ENCODE results near the gene CCNJL. TPM values are rescaled to one million over a fixed set of nuclear protein-coding genes. Genes with fewer than 3 reads are reported as not detected.

The CCNJL gene
- total RNA-seq, 1 experiment from 2014 or later: 7.6 TPM

DNA sequence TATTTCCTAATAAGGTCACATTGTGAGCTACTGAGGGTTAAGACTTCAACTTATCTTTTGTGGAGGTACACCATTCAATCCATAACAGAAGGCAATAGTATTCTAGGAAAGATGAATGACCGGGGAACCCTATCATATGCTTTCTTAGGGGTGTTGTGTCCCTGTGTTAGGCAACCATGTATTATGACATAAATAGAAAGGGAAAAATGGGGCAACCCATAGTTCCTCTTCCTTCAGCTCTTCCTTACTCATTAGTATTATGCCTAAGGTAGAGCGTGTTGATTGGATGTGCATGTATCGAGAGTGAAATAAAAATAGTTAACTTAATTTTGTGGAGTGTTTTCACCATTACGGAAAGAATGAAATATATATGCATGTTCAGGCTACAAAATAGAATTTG, 6.0 kb upstream of the CCNJL start:
- no peaks in the 10 kb centered on the region for H3K27me3 ChIP-seq (replicated peaks; ENCODE audit: insufficient read depth, low read depth, low read length, poor library complexity)
- H3K4me3 ChIP-seq (ENCODE audit: low read depth, low read length, poor library complexity, severe bottlenecking): no peak overlapping the region
- no peaks in the 10 kb centered on the region for H3K36me3 ChIP-seq (ENCODE audit: insufficient read depth, low read length, poor library complexity, severe bottlenecking)
- no TSS peak for BruUV-seq (replicated peaks)
- TF ChIP-seq, protein P1, sequence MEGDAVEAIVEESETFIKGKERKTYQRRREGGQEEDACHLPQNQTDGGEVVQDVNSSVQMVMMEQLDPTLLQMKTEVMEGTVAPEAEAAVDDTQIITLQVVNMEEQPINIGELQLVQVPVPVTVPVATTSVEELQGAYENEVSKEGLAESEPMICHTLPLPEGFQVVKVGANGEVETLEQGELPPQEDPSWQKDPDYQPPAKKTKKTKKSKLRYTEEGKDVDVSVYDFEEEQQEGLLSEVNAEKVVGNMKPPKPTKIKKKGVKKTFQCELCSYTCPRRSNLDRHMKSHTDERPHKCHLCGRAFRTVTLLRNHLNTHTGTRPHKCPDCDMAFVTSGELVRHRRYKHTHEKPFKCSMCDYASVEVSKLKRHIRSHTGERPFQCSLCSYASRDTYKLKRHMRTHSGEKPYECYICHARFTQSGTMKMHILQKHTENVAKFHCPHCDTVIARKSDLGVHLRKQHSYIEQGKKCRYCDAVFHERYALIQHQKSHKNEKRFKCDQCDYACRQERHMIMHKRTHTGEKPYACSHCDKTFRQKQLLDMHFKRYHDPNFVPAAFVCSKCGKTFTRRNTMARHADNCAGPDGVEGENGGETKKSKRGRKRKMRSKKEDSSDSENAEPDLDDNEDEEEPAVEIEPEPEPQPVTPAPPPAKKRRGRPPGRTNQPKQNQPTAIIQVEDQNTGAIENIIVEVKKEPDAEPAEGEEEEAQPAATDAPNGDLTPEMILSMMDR (conservative IDR thresholded peaks at IDR 0.05; ENCODE audit: low read depth, low read length): no peak
- TF ChIP-seq EZH2 (IDR thresholded peaks at IDR 0.05; ENCODE audit: borderline replicate concordance, low read depth, low read length, poor library complexity, severe bottlenecking): no peak
- ChIA-PET POLR2A (ENCODE audit: low non-redundant PET) (no interaction called here), CTCF (no interaction called here)
- DNase-seq (ENCODE audit: low spot score): no peak
- no peaks in the 10 kb centered on the region for H3K9me3 ChIP-seq (ENCODE audit: low read depth, low read length, poor library complexity, severe bottlenecking)
- H3K27ac ChIP-seq (ENCODE audit: low read depth, low read length, poor library complexity, severe bottlenecking): no peak overlapping the region
- peaks cover 13% of the 10 kb centered on the region for H3K4me1 ChIP-seq (ENCODE audit: insufficient read depth, low read length, poor library complexity, severe bottlenecking)
- intact Hi-C loops (cut with micrococcal nuclease; ENCODE audit: unreplicated experiment): no loop called here

DNA sequence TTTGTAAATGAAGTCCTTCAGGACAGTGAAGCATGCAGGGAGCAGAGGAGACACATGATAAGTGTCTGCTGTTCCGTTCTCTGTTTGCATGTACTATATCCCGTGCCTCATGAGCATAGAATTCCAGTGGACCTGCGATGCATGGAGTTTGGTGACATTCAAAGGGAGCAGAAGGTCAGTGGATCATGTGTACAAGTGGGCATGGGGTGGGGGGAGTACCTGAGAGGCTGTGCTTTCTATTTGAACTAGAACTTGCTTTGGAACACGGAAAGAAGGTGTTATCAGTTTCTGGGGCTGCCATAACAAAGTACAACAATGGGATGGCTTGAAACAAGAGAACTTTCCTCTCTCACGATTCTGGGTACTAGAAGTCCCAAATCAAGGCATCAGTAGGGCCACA, 5.1 kb upstream of the CCNJL start:
- intact Hi-C loops (cut with micrococcal nuclease; ENCODE audit: unreplicated experiment): no loop called here
- ChIA-PET CTCF (no interaction called here), POLR2A (ENCODE audit: low non-redundant PET) (no interaction called here)
- Histone ChIP-seq H3K36me3 (ENCODE audit: insufficient read depth, low read length, poor library complexity, severe bottlenecking) (no peaks in the 10 kb centered on the region), H3K27ac (ENCODE audit: low read depth, low read length, poor library complexity, severe bottlenecking) (no peak overlapping the region), H3K4me1 (ENCODE audit: insufficient read depth, low read length, poor library complexity, severe bottlenecking) (peaks cover 13% of the 10 kb centered on the region), H3K9me3 (ENCODE audit: low read depth, low read length, poor library complexity, severe bottlenecking) (no peaks in the 10 kb centered on the region), H3K27me3 (replicated peaks; ENCODE audit: insufficient read depth, low read depth, low read length, poor library complexity) (no peaks in the 10 kb centered on the region), H3K4me3 (ENCODE audit: low read depth, low read length, poor library complexity, severe bottlenecking) (no peak overlapping the region)
- DNase-seq (ENCODE audit: low spot score): no peak
- TF ChIP-seq EZH2 (IDR thresholded peaks at IDR 0.05; ENCODE audit: borderline replicate concordance, low read depth, low read length, poor library complexity, severe bottlenecking): no peak
- TF ChIP-seq, protein P1 (conservative IDR thresholded peaks at IDR 0.05; ENCODE audit: low read depth, low read length): no peak
- BruUV-seq (replicated peaks): no TSS peak

DNA sequence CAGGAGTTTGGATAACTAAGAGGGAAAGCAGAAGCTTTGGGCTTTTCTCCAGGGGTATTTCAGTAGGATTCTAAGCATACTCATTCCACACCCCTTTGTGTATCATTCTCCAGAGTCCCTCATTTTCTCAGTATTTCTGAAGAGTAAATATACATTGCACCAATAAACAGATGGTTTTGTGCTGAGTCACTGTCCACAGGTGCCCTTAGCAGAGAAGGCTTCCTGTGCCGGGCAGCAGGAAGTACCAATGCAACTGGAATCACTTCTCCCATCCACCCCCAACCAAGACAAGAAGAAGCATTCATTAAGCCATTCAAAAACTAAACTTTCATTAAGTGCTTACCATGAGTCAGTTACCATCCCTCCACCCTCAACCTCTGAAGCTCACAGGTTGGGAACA, 3.6 kb upstream of the CCNJL start:
- Histone ChIP-seq H3K4me3 (ENCODE audit: low read depth, low read length, poor library complexity, severe bottlenecking) (no peak overlapping the region), H3K4me1 (ENCODE audit: insufficient read depth, low read length, poor library complexity, severe bottlenecking) (peaks cover 13% of the 10 kb centered on the region), H3K36me3 (ENCODE audit: insufficient read depth, low read length, poor library complexity, severe bottlenecking) (no peaks in the 10 kb centered on the region), H3K27me3 (replicated peaks; ENCODE audit: insufficient read depth, low read depth, low read length, poor library complexity) (no peaks in the 10 kb centered on the region), H3K27ac (ENCODE audit: low read depth, low read length, poor library complexity, severe bottlenecking) (no peak overlapping the region), H3K9me3 (ENCODE audit: low read depth, low read length, poor library complexity, severe bottlenecking) (no peaks in the 10 kb centered on the region)
- peak; percentile 5 for DNase-seq (ENCODE audit: low spot score)
- no TSS peak for BruUV-seq (replicated peaks)
- CTCF ChIA-PET: no interaction called here
- intact Hi-C loops (cut with micrococcal nuclease; ENCODE audit: unreplicated experiment): no loop called here
- POLR2A ChIA-PET (ENCODE audit: low non-redundant PET): no interaction called here
- TF ChIP-seq, protein P1 (conservative IDR thresholded peaks at IDR 0.05; ENCODE audit: low read depth, low read length): no peak
- no peak for TF ChIP-seq EZH2 (IDR thresholded peaks at IDR 0.05; ENCODE audit: borderline replicate concordance, low read depth, low read length, poor library complexity, severe bottlenecking)
